Measurements from ENCODE around the gene KLF7. TPM values are rescaled to one million over a fixed set of nuclear protein-coding genes. Genes with fewer than 3 reads are reported as not detected.

Gene KLF7
- total RNA-seq, 1 donor from 2014 or later, result 17.4 TPM

GRCh38 chr2:207078186-207078798 lies 87.5 kb downstream of the KLF7 start:
- Mint-ChIP-seq H3K27ac (ENCODE audit: unreplicated experiment) (peak overlapping the region; percentile 36), H3K36me3 (ENCODE audit: low read depth) (peaks cover 25% of the 10 kb centered on the region), H3K4me1 (peaks cover 51% of the 10 kb centered on the region), H3K27me3 (ENCODE audit: low read depth) (no peaks in the 10 kb centered on the region), H3K9me3 (no peaks in the 10 kb centered on the region), H3K4me3 (peak overlapping the region; percentile 18)
- no peak for TF ChIP-seq CTCF (conservative IDR thresholded peaks at IDR 0.05)
- no peak for DNase-seq (ENCODE audit: low read depth, low spot score)

- no peak overlapping the region for H3K27ac Mint-ChIP-seq (ENCODE audit: unreplicated experiment)
- no peaks in the 10 kb centered on the region for H3K9me3 Mint-ChIP-seq
- no peak for TF ChIP-seq CTCF (conservative IDR thresholded peaks at IDR 0.05)
- no peaks in the 10 kb centered on the region for H3K27me3 Mint-ChIP-seq (ENCODE audit: low read depth)
- peaks cover 54% of the 10 kb centered on the region for H3K4me1 Mint-ChIP-seq
- DNase-seq (ENCODE audit: low read depth, low spot score), result no peak
- H3K4me3 Mint-ChIP-seq, result no peak overlapping the region
- H3K36me3 Mint-ChIP-seq (ENCODE audit: low read depth), result peaks cover 25% of the 10 kb centered on the region
These were observed 88.5 kb downstream of the KLF7 start for GRCh38 chr2:207077266-207077665.

GRCh38 chr2:207075456-207075855 lies 90.3 kb downstream of the KLF7 start:
- Mint-ChIP-seq H3K4me3 (no peak overlapping the region), H3K36me3 (ENCODE audit: low read depth) (peaks cover 15% of the 10 kb centered on the region), H3K27ac (ENCODE audit: unreplicated experiment) (no peak overlapping the region), H3K4me1 (peaks cover 55% of the 10 kb centered on the region), H3K27me3 (ENCODE audit: low read depth) (no peaks in the 10 kb centered on the region), H3K9me3 (no peaks in the 10 kb centered on the region)
- no peak for TF ChIP-seq CTCF (conservative IDR thresholded peaks at IDR 0.05)
- DNase-seq (ENCODE audit: low read depth, low spot score), result no peak

- Mint-ChIP-seq H3K9me3 (no peaks in the 10 kb centered on the region), H3K27ac (ENCODE audit: unreplicated experiment) (peak overlapping the region; percentile 35), H3K27me3 (ENCODE audit: low read depth) (no peaks in the 10 kb centered on the region), H3K36me3 (ENCODE audit: low read depth) (peaks cover 7% of the 10 kb centered on the region), H3K4me3 (no peak overlapping the region), H3K4me1 (peaks cover 60% of the 10 kb centered on the region)
- no peak for TF ChIP-seq CTCF (conservative IDR thresholded peaks at IDR 0.05)
- DNase-seq (ENCODE audit: low read depth, low spot score), result no peak
These were observed 91.7 kb downstream of the KLF7 start for GRCh38 chr2:207073801-207074678.

GRCh38 chr2:207073412-207073800 lies 92.3 kb downstream of the KLF7 start:
- Mint-ChIP-seq H3K27ac (ENCODE audit: unreplicated experiment) (no peak overlapping the region), H3K27me3 (ENCODE audit: low read depth) (no peaks in the 10 kb centered on the region), H3K36me3 (ENCODE audit: low read depth) (peaks cover 7% of the 10 kb centered on the region), H3K9me3 (no peaks in the 10 kb centered on the region), H3K4me3 (no peak overlapping the region), H3K4me1 (peaks cover 56% of the 10 kb centered on the region)
- no peak for TF ChIP-seq CTCF (conservative IDR thresholded peaks at IDR 0.05)
- DNase-seq (ENCODE audit: low read depth, low spot score), result no peak
